Effector memory CD4-positive, alpha-beta T cell (primary cell): ENCODE data around the gene CCDC57.

Experiments used
- DNase-seq, 3 donors: peaks; one replicate each; pipeline ENCODE4 v3.0.0-alpha.2; 2020
- H3K27ac ChIP-seq: 2 replicates; pipeline ENCODE4 v1.7.0; 2013; ENCODE audit warnings: mild to moderate bottlenecking, low read length, moderate library complexity; ENCODE audit not compliant: insufficient read depth, poor library complexity, severe bottlenecking
- H3K27me3 ChIP-seq: replicated peaks from 2 replicates; pipeline ENCODE4 v1.7.0; 2013; ENCODE audit warnings: mild to moderate bottlenecking, low read length; ENCODE audit not compliant: insufficient read depth, control insufficient read depth, poor library complexity, severe bottlenecking
- H3K36me3 ChIP-seq: 2 replicates; pipeline ENCODE4 v1.7.0; 2013; ENCODE audit warnings: mild to moderate bottlenecking, low read length, moderate library complexity; ENCODE audit not compliant: control insufficient read depth, insufficient read depth
- H3K4me1 ChIP-seq: 2 replicates; pipeline ENCODE4 v1.7.0; 2013; ENCODE audit warnings: low read length, mild to moderate bottlenecking; ENCODE audit not compliant: control insufficient read depth, insufficient read depth, poor library complexity, severe bottlenecking
- H3K4me3 ChIP-seq: 2 replicates; pipeline ENCODE4 v1.7.0; 2013; ENCODE audit warnings: low read length, low read depth, mild to moderate bottlenecking; ENCODE audit not compliant: insufficient read depth, poor library complexity, severe bottlenecking
- H3K9me3 ChIP-seq: 2 replicates; pipeline ENCODE4 v1.7.0; 2013; ENCODE audit warnings: mild to moderate bottlenecking, low read length, moderate library complexity; ENCODE audit not compliant: control insufficient read depth

Gene CCDC57

GRCh38 chr17:82241183-82241925, 28.7 kb upstream of the CCDC57 start:
- H3K4me3 ChIP-seq = no peak overlapping the region
- no peaks in the 10 kb centered on the region for H3K9me3 ChIP-seq
- H3K4me1 ChIP-seq = peaks cover 45% of the 10 kb centered on the region
- no peak for DNase-seq
- peaks cover 42% of the 10 kb centered on the region for H3K36me3 ChIP-seq
- H3K27me3 ChIP-seq = no peaks in the 10 kb centered on the region
- H3K27ac ChIP-seq = peak overlapping the region; percentile 39

- peaks cover 52% of the 10 kb centered on the region for H3K4me1 ChIP-seq
- H3K4me3 ChIP-seq = no peak overlapping the region
- peak overlapping the region; percentile 28 for H3K27ac ChIP-seq
- no peaks in the 10 kb centered on the region for H3K27me3 ChIP-seq
- no peaks in the 10 kb centered on the region for H3K9me3 ChIP-seq
- DNase-seq = no peak
- peaks cover 35% of the 10 kb centered on the region for H3K36me3 ChIP-seq
Measured at GRCh38 chr17:82240506-82241182, 28.0 kb upstream of the CCDC57 start.

- Histone ChIP-seq H3K9me3 (no peaks in the 10 kb centered on the region), H3K27me3 (no peaks in the 10 kb centered on the region), H3K27ac (peak overlapping the region; percentile 28), H3K36me3 (peaks cover 28% of the 10 kb centered on the region), H3K4me1 (peaks cover 52% of the 10 kb centered on the region), H3K4me3 (no peak overlapping the region)
- no peak for DNase-seq
Measured at GRCh38 chr17:82239926-82240505, 27.4 kb upstream of the CCDC57 start.

DNA sequence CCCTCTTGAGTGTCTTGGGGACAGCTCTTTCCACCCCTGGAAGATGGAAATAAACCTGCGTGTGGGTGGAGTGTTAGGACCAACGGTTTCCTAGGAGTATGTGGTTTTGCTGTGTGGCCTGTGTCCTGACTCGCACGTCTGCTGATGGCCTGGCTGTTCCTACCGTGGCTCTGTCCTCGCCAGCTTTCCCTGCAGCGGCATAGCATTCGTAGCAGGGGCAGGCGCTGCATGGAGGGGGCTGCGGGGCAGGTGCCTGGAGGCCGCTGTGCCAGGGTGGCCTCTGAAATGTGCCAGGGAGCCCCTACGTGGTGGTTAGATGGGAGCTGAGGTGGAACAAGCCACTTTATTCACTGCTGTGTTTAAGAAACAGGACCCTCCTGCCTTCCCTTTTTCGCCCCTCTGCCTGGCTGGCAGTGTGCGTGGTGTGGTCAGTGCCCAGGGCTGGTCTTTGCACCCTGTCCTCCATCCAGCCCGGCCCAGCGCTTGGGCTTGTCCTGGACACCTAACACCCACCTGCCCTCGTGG, 26.8 kb upstream of the CCDC57 start:
- Histone ChIP-seq H3K4me1 (peaks cover 52% of the 10 kb centered on the region), H3K27ac (peak overlapping the region; percentile 28), H3K36me3 (peaks cover 23% of the 10 kb centered on the region), H3K9me3 (no peaks in the 10 kb centered on the region), H3K4me3 (no peak overlapping the region), H3K27me3 (no peaks in the 10 kb centered on the region)
- DNase-seq = no peak

DNA sequence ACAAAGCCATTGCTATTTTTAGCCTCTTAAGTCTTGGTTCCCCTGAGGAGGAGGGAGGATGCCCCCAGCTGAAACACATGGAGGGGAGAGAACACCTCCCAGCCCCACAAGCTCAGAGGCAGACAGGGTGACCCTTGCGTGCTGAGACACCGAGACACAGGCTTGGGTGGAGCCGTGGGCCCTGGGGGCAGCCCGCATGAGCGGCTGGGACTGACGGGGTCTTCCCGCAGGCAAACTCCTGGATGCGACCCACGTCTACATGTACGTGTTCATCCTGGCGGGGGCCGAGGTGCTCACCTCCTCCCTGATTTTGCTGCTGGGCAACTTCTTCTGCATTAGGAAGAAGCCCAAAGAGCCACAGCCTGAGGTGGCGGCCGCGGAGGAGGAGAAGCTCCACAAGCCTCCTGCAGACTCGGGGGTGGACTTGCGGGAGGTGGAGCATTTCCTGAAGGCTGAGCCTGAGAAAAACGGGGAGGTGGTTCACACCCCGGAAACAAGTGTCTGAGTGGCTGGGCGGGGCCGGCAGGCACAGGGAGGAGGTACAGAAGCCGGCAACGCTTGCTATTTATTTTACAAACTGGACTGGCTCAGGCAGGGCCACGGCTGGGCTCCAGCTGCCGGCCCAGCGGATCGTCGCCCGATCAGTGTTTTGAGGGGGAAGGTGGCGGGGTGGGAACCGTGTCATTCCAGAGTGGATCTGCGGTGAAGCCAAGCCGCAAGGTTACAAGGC, 26.0 kb upstream of the CCDC57 start:
- Histone ChIP-seq H3K4me3 (peak overlapping the region; percentile 45), H3K36me3 (peaks cover 15% of the 10 kb centered on the region), H3K27ac (peak overlapping the region; percentile 61), H3K9me3 (no peaks in the 10 kb centered on the region), H3K27me3 (no peaks in the 10 kb centered on the region), H3K4me1 (peaks cover 52% of the 10 kb centered on the region)
- peak; percentile 64 to 71 (median 71) for DNase-seq

GRCh38 chr17:82237746-82238471, 25.3 kb upstream of the CCDC57 start:
- DNase-seq = no peak
- Histone ChIP-seq H3K4me1 (peaks cover 52% of the 10 kb centered on the region), H3K9me3 (no peaks in the 10 kb centered on the region), H3K27me3 (no peaks in the 10 kb centered on the region), H3K36me3 (peaks cover 7% of the 10 kb centered on the region), H3K4me3 (peak overlapping the region; percentile 45), H3K27ac (peak overlapping the region; percentile 61)

DNA sequence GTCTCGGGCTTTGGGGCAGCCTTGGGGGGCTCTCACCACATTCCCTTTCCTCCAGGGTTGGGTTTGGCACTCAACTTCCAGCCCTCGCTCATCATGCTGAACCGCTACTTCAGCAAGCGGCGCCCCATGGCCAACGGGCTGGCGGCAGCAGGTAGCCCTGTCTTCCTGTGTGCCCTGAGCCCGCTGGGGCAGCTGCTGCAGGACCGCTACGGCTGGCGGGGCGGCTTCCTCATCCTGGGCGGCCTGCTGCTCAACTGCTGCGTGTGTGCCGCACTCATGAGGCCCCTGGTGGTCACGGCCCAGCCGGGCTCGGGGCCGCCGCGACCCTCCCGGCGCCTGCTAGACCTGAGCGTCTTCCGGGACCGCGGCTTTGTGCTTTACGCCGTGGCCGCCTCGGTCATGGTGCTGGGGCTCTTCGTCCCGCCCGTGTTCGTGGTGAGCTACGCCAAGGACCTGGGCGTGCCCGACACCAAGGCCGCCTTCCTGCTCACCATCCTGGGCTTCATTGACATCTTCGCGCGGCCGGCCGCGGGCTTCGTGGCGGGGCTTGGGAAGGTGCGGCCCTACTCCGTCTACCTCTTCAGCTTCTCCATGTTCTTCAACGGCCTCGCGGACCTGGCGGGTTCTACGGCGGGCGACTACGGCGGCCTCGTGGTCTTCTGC, 24.6 kb upstream of the CCDC57 start:
- peaks cover under 1% of the 10 kb centered on the region for H3K36me3 ChIP-seq
- H3K4me3 ChIP-seq = no peak overlapping the region
- H3K9me3 ChIP-seq = no peaks in the 10 kb centered on the region
- H3K4me1 ChIP-seq = peaks cover 50% of the 10 kb centered on the region
- no peak overlapping the region for H3K27ac ChIP-seq
- DNase-seq = no peak
- H3K27me3 ChIP-seq = no peaks in the 10 kb centered on the region

GRCh38 chr17:82236142-82236971, 23.7 kb upstream of the CCDC57 start:
- DNase-seq = peak; percentile 44 to 56 (median 47)
- H3K4me3 ChIP-seq = no peak overlapping the region

More at GRCh38 chr17:82236142-82236971, 23.7 kb upstream of the CCDC57 start:
- H3K9me3 ChIP-seq = no peaks in the 10 kb centered on the region
- peaks cover 52% of the 10 kb centered on the region for H3K4me1 ChIP-seq
- no peaks in the 10 kb centered on the region for H3K27me3 ChIP-seq
- H3K27ac ChIP-seq = peak overlapping the region; percentile 48
- H3K36me3 ChIP-seq = no peaks in the 10 kb centered on the region
